HepG2 (cell line): ENCODE measurements around the gene APOM. TPM values are rescaled to one million over a fixed set of nuclear protein-coding genes. Genes with fewer than 3 reads are reported as not detected.
A peak's percentile ranks its signal among the peaks of the same experiment; 100 is the strongest.

Experiments used
- ATF4 ChIP-seq, 2 experiments: fragments of 450-650 bp in 1 of 2; sonication (generic) in 1 of 2; formaldehyde crosslinking; IDR thresholded peaks; 2 replicates each; pipeline versions ENCODE4 v1.5.0 to v1.8.0; 2020 to 2022; ENCODE audit warnings: mild to moderate bottlenecking in 1 of 2, missing genetic modification reagents in 1 of 2
- ATF7-NPFF ChIP-seq: sonication (generic); formaldehyde crosslinking; IDR thresholded peaks from 2 replicates; pipeline ENCODE4 v1.8.1; 2023; ENCODE audit warnings: mild to moderate bottlenecking, low read depth, missing genetic modification reagents, moderate library complexity
- CBX1 ChIP-seq: IDR thresholded peaks from one replicate; pipeline ENCODE4 v1.6.1; 2016; ENCODE audit warnings: antibody characterized with exemption, low read depth
- CBX2 ChIP-seq, 2 experiments: fragments of 200-600 bp in 1 of 2; sonication (generic); formaldehyde crosslinking in 1 of 2; IDR thresholded peaks; 2 replicates each; pipeline versions ENCODE4 v1.7.0 to v1.8.1; 2018 to 2022; ENCODE audit warnings: low read depth in 2 of 2, low read length in 1 of 2, mild to moderate bottlenecking in 1 of 2, missing genetic modification reagents in 1 of 2
- CEBPB ChIP-seq: IDR thresholded peaks from 2 replicates; pipeline ENCODE4 v1.6.1; 2011; ENCODE audit warnings: low read depth, low read length, improper control_type of control experiment, borderline replicate concordance
- CREB1 ChIP-seq, 2 experiments: fragments of 450-650 bp in 1 of 2; IDR thresholded peaks; 2 replicates each; pipeline ENCODE4 v1.6.1; 2016 to 2017; ENCODE audit warnings: control low read depth in 1 of 2, mild to moderate bottlenecking in 1 of 2, missing compliant biosample characterization in 1 of 2, missing genetic modification characterization in 1 of 2
- HDAC1 ChIP-seq: sonication (generic); formaldehyde crosslinking; IDR thresholded peaks from 2 replicates; pipeline ENCODE4 v1.5.1; 2020; ENCODE audit warnings: mild to moderate bottlenecking, missing genetic modification reagents
- HIVEP1 ChIP-seq: sonication (generic); formaldehyde crosslinking; IDR thresholded peaks from 2 replicates; pipeline ENCODE4 v1.4.0; 2020; ENCODE audit warnings: mild to moderate bottlenecking, missing genetic modification reagents
- HNF1B ChIP-seq: sonication (generic); formaldehyde crosslinking; IDR thresholded peaks from 2 replicates; pipeline ENCODE4 v1.5.1; 2020; ENCODE audit warnings: mild to moderate bottlenecking, moderate library complexity, missing genetic modification reagents
- POLR2A ChIP-seq, 2 experiments: IDR thresholded peaks; 2 replicates each; pipeline ENCODE4 v1.6.1; 2011; ENCODE audit warnings: low read depth in 2 of 2, low read length in 2 of 2, mild to moderate bottlenecking in 1 of 2, moderate library complexity in 1 of 2; ENCODE audit not compliant: insufficient read depth in 1 of 2
- SOX13 ChIP-seq, 3 experiments: fragments of 450-650 bp in 1 of 3; sonication (generic) in 1 of 3; formaldehyde crosslinking in 1 of 3; IDR thresholded peaks in 2 of 3; conservative IDR thresholded peaks in 1 of 3; 2 replicates each; pipeline versions ENCODE4 v1.5.0 to v1.6.1; 2016 to 2020; ENCODE audit warnings: antibody characterized with exemption in 1 of 3, mild to moderate bottlenecking in 1 of 3, missing compliant biosample characterization in 1 of 3, missing genetic modification reagents in 1 of 3, moderate library complexity in 1 of 3
- TBL1XR1 ChIP-seq: fragments of 150-350 bp; IDR thresholded peaks from 2 replicates; pipeline ENCODE4 v1.6.1; 2014; ENCODE audit warnings: borderline replicate concordance, low read length; ENCODE audit not compliant: partially characterized antibody
- TEAD2 ChIP-seq: sonication (generic); formaldehyde crosslinking; IDR thresholded peaks from 2 replicates; pipeline ENCODE4 v1.9.0; 2021; ENCODE audit warnings: missing genetic modification reagents
- ZFP82 ChIP-seq: sonication (generic); formaldehyde crosslinking; IDR thresholded peaks from 2 replicates; pipeline ENCODE4 v1.5.1; 2020; ENCODE audit warnings: mild to moderate bottlenecking, missing genetic modification reagents, borderline replicate concordance
- ZNF207 ChIP-seq: fragments of 450-650 bp; IDR thresholded peaks from 2 replicates; pipeline ENCODE4 v1.6.1; 2016; ENCODE audit warnings: antibody characterized with exemption, borderline replicate concordance
- ZNF430 ChIP-seq: sonication (generic); formaldehyde crosslinking; IDR thresholded peaks from 2 replicates; pipeline ENCODE4 v1.9.0; 2021; ENCODE audit warnings: mild to moderate bottlenecking, missing genetic modification reagents
- ZNF496 ChIP-seq: sonication (generic); formaldehyde crosslinking; IDR thresholded peaks from 2 replicates; pipeline ENCODE4 v1.8.1; 2023; ENCODE audit warnings: mild to moderate bottlenecking, moderate library complexity, missing genetic modification reagents; ENCODE audit not compliant: insufficient replicate concordance
- ZNF557 ChIP-seq: sonication (generic); formaldehyde crosslinking; IDR thresholded peaks from 2 replicates; pipeline ENCODE4 v1.4.0; 2020; ENCODE audit warnings: missing genetic modification reagents
- ZNF724P ChIP-seq: sonication (generic); formaldehyde crosslinking; IDR thresholded peaks from 2 replicates; pipeline ENCODE4 v1.8.0; 2022; ENCODE audit warnings: missing genetic modification reagents, borderline replicate concordance
- polyA plus RNA-seq, 8 experiments: library from polyadenylated mRNA; depleted of rRNA in 3 of 8; stranded (reverse) in 7 of 8; unstranded in 1 of 8; fragments of >200 nt; fragmentation: Illumina TruSeq in 4 of 8; extraction: Trizol in 4 of 8; gene quantifications; 2 replicates each; pipeline versions ENCODE4 v1.2.1 to v1.2.3, GENCODE V29; 2011 to 2016; ENCODE audit warnings: low read depth in 4 of 8, missing spikeins in 1 of 8, mixed read lengths in 1 of 8; ENCODE audit not compliant: insufficient read depth in 1 of 8
- total RNA-seq, 5 experiments: library from RNA; depleted of rRNA; stranded (reverse); fragments of >200 nt; fragmentation: Illumina TruSeq; extraction: Trizol; gene quantifications; 2 replicates each; pipeline ENCODE4 v1.2.3, GENCODE V29; 2016; ENCODE audit warnings: low read depth in 1 of 5
- TF ChIP-seq, protein P1 (sequence below): sonication (generic); formaldehyde crosslinking; IDR thresholded peaks from 2 replicates; pipeline ENCODE4 v1.5.0; 2020; ENCODE audit warnings: mild to moderate bottlenecking, missing genetic modification reagents, moderate library complexity
- TF ChIP-seq, protein P2 (sequence below): sonication (generic); formaldehyde crosslinking; IDR thresholded peaks from 2 replicates; pipeline ENCODE4 v1.4.0; 2020; ENCODE audit warnings: missing genetic modification reagents

APOM gene
- total and polyA plus RNA-seq, 2 of the 13 experiments (the other 11 are each of a cell fraction or from before 2014, with no cell fraction given), result 98.2 to 1,140 TPM

GRCh38 chr6:31660381-31661261, 4.9 kb downstream of the APOM start, which contains the start of gene C6orf47 (continued):
- TF ChIP-seq, protein P1, sequence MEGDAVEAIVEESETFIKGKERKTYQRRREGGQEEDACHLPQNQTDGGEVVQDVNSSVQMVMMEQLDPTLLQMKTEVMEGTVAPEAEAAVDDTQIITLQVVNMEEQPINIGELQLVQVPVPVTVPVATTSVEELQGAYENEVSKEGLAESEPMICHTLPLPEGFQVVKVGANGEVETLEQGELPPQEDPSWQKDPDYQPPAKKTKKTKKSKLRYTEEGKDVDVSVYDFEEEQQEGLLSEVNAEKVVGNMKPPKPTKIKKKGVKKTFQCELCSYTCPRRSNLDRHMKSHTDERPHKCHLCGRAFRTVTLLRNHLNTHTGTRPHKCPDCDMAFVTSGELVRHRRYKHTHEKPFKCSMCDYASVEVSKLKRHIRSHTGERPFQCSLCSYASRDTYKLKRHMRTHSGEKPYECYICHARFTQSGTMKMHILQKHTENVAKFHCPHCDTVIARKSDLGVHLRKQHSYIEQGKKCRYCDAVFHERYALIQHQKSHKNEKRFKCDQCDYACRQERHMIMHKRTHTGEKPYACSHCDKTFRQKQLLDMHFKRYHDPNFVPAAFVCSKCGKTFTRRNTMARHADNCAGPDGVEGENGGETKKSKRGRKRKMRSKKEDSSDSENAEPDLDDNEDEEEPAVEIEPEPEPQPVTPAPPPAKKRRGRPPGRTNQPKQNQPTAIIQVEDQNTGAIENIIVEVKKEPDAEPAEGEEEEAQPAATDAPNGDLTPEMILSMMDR (CRISPR knock-in tag), result no peak; the same call in 1 of the 2 replicates
- TF ChIP-seq POLR2A (IDR thresholded peaks at IDR 0.05; ENCODE audit: insufficient read depth in 1 of 2, low read depth in 2 of 2, low read length in 2 of 2), result peak in 1 of 2 experiments; percentile 59; a peak in 1 of 4 replicates
- TF ChIP-seq ZNF724P, result peak; percentile 91; the same call in 1 of the 2 replicates
- peak; percentile 59; the same call in 1 of the 2 replicates for TF ChIP-seq ZNF430
- TF ChIP-seq ZNF557 (CRISPR knock-in tag), result no peak
- TF ChIP-seq CBX2 (IDR thresholded peaks at IDR 0.05; ENCODE audit: low read depth, low read length), result no peak
- no peak for TF ChIP-seq CBX2 (CRISPR knock-in tag; IDR thresholded peaks at IDR 0.05; ENCODE audit: low read depth)
- peak; percentile 78 for TF ChIP-seq HDAC1 (CRISPR knock-in tag)
- peak; percentile 49; the same call in 1 of the 2 replicates for TF ChIP-seq HNF1B (CRISPR knock-in tag)
- no peak for TF ChIP-seq TBL1XR1
- TF ChIP-seq TEAD2 (CRISPR knock-in tag), result peak; percentile 76; the same call in 1 of the 2 replicates
- no peak for TF ChIP-seq ZNF207
- no peak; the same call in 1 of the 2 replicates for TF ChIP-seq HIVEP1 (CRISPR knock-in tag)
- TF ChIP-seq SOX13 (IDR thresholded peaks at IDR 0.05), result peak; percentile 43; the same call in 1 of the 2 replicates
- TF ChIP-seq SOX13 (CRISPR knock-in tag; conservative IDR thresholded peaks at IDR 0.05 in 1 of 2, IDR thresholded peaks at IDR 0.05 in 1 of 2), result peak in 1 of 2 experiments; percentile 40; a peak in 1 of 4 replicates
- TF ChIP-seq ZFP82, result peak; percentile 78; the same call in 1 of the 2 replicates
- no peak for TF ChIP-seq ATF4 (CRISPR knock-in tag; IDR thresholded peaks at IDR 0.05)
- peak; percentile 40; the same call in 1 of the 2 replicates for TF ChIP-seq CEBPB
- TF ChIP-seq, protein P2, sequence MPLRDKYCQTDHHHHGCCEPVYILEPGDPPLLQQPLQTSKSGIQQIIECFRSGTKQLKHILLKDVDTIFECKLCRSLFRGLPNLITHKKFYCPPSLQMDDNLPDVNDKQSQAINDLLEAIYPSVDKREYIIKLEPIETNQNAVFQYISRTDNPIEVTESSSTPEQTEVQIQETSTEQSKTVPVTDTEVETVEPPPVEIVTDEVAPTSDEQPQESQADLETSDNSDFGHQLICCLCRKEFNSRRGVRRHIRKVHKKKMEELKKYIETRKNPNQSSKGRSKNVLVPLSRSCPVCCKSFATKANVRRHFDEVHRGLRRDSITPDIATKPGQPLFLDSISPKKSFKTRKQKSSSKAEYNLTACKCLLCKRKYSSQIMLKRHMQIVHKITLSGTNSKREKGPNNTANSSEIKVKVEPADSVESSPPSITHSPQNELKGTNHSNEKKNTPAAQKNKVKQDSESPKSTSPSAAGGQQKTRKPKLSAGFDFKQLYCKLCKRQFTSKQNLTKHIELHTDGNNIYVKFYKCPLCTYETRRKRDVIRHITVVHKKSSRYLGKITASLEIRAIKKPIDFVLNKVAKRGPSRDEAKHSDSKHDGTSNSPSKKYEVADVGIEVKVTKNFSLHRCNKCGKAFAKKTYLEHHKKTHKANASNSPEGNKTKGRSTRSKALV, result peak; percentile 97
- no peak for TF ChIP-seq CREB1 (IDR thresholded peaks at IDR 0.05)
- TF ChIP-seq CREB1 (CRISPR knock-in tag; IDR thresholded peaks at IDR 0.05), result no peak
- TF ChIP-seq CBX1, result peak; percentile 23
- TF ChIP-seq ZNF496 (CRISPR knock-in tag), result no peak
- TF ChIP-seq ATF7-NPFF, result peak; percentile 82; the same call in 1 of the 2 replicates
